Measurements from ENCODE around the gene ARHGEF38.

GRCh38 chr4:105550641-105551040 is 1.8 kb upstream of the ARHGEF38 start:
- TF ChIP-seq CTCF (IDR thresholded peaks at IDR 0.05) (no peak), POLR2AphosphoS5 (IDR thresholded peaks at IDR 0.05; ENCODE audit: low read depth, low read length) (no peak), CHD2 (IDR thresholded peaks at IDR 0.05; ENCODE audit: low read length, partially characterized antibody) (no peak), YY1 (IDR thresholded peaks at IDR 0.05; ENCODE audit: low read depth) (no peak)
